Daoy (cell line): Measurements from ENCODE around the gene MYO3B. TPM values are rescaled to one million over a fixed set of nuclear protein-coding genes. Genes with fewer than 3 reads are reported as not detected.

Experiments used
- DNase-seq: peaks from one replicate; pipeline ENCODE4 v3.0.0-alpha.2; 2015; ENCODE audit warnings: low read depth
- total RNA-seq: library from RNA; depleted of rRNA; stranded (reverse); fragments of >200 nt; shearing (Covaris generic); gene quantifications from 2 replicates; pipeline ENCODE4 v1.2.3, GENCODE V29; 2014; rRNA removed

The MYO3B gene
- total RNA-seq = not detected in 2 replicates

DNA sequence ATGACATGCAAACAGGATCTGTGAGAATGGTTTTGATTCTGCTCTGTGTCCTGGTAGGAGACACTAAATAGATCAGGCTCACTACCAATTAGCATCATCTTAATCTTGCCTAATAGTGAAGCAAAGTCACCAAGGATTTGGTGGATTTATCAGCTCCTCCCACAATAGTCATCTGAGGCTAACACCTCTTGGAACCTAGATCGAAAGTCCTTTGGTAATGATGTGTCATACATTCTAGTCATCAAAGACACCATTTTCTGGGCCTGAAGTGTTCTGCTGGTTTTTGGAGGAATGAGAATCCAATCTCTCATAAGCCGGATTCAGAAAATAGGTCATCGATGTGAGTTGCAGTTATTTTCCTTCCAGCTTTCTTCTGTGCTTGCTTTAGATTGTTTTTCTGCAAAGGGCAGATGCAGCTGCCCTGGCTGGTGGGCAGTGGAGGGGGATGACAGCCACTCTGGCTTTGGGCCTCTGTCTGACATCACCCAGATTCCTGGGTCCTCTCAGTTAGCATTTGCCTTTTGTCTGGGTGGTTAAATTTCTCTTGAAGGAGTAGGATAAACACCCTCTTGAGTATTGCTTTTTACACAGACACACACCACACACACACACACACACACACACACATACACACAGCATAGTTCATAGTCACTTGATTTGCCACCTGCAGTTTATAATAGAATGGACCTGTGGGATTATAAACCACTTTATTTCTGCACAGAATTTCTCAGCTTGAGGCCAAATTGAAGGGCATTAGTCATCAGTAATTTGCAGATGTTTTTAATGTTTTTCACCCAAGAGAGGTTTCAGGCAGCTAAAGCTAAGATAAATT is at the start of gene MYO3B:
Gene MYO3B (plus strand): TSS at position 198 of the 832 bp plus-strand sequence. CDS start 141 bp downstream, at position 339.
- no peak for DNase-seq

DNA sequence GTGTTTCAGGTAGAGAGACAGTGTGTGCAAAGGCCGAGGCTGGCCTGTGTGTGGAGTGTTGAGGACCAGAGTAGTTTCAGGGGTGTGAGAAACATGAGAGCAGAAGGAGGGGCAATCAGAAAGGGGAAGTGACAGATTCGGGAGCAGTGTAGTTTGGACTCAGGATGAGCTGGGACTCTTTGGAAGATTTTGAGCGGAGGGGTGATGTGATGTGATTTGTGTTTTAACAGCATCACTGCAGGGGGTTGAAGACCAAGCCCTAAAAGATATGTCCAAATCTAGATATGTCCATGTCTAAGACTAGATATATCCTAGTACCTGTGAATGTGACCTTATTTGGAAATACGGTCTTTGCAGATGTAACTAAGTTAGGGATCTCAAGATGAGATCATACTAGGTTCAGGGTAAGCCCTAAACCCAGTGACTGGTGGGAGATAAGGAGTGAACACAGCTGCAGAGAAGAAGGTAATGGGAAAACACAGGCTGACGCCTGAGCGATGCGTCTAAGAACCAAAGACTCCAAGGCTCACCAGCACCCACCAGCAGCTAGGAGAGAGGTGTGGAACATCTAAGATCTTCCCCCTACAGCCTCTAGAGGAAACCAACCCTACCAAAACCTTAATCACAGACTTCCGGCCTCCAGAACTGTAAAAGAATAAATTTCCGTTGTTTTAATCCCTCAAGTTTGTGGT is 38.5 kb upstream of the MYO3B start:
- no peak for DNase-seq

GRCh38 chr2:170140561-170140960 is 37.4 kb upstream of the MYO3B start:
- DNase-seq = no peak

DNA sequence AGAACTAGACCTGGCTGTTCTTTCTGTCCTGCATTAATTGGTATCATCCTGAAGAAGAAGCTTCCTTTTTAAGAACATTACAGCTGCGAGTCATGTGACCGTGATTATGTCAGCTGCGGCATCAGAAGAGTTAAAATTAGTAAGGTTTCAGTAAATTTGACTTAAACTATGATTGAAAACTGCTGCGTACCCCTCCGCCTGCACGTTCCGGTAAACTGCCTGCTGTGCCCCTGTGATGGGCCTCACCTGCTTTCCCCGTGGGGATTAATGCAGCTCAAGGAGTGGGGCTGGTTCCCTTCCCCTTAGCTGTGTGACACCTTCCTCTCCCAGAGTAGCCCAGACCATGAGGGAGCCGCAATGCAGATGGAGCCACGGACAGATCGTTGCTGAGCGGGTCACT is 36.1 kb upstream of the MYO3B start:
- DNase-seq = no peak

DNA sequence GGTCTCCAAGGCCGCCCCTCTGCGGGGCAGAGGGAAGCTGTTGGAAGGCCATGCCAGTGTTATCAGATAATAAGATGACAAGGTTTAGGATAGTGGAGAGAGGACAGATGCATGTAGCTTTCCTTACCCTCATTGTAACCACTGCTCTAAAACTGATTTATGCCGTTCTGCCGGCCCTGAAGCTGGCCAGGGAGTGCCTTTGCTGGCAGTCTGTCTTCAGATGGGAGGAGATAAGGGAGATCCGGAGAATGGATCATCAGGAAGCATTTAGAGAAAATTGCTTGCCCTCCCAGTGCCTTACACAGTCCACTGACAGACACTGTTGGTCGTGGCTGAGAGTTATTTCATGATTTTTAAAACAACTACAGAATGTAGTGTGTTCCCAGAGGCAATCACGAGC is 35.4 kb upstream of the MYO3B start:
- DNase-seq = no peak

DNA sequence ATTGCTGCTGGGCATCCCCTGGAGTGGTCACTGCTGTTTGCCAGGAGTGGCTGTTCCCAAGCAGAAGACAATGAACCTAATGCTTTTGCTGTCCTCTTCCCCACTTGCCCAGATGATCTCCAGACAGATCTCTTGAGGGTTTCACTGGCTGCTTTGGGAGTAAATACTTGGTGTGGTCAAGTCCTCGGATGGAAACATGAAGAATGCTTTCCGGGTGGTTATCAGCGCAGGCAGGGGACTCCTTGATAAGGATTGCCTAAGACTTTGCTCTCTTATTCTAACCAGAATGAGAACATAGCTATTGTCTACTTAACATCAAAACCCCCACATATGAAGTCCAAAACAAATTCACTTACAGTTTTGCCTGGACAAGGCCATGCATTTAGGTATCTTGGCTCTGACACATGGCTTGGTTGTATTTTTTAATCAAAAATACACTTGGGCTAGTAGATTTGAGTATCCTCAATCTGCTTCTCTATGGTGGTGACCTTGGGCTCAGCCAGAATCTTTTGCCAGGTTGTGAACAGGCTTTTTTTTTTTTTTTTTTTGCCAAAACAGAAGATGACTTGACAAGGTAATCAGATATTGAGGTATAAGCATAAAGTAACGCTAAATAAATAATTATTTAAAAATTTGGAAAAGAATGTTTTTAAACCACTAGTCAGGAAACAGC is 34.8 kb upstream of the MYO3B start:
- DNase-seq = no peak

DNA sequence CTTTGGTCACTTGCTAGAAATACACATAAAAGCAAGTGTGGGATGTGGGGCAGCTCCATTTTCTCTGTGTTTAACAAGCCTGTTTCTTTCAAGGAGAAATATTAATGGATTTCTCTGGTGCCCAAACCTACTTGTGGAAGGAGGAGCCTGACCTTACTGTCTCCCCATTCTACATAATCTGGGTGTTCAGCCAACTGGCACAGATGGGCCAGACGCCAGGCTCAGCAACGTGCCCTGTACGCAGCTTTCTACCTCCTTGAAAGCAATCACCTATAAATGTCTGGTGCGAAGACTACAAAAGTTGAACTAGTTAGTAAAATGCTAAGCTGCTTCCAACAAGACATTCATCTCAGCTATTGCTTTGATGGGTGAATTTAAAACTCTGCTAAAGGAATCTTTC is 33.2 kb upstream of the MYO3B start:
- no peak for DNase-seq

GRCh38 chr2:170145191-170145590 is 32.8 kb upstream of the MYO3B start:
- DNase-seq = no peak

DNA sequence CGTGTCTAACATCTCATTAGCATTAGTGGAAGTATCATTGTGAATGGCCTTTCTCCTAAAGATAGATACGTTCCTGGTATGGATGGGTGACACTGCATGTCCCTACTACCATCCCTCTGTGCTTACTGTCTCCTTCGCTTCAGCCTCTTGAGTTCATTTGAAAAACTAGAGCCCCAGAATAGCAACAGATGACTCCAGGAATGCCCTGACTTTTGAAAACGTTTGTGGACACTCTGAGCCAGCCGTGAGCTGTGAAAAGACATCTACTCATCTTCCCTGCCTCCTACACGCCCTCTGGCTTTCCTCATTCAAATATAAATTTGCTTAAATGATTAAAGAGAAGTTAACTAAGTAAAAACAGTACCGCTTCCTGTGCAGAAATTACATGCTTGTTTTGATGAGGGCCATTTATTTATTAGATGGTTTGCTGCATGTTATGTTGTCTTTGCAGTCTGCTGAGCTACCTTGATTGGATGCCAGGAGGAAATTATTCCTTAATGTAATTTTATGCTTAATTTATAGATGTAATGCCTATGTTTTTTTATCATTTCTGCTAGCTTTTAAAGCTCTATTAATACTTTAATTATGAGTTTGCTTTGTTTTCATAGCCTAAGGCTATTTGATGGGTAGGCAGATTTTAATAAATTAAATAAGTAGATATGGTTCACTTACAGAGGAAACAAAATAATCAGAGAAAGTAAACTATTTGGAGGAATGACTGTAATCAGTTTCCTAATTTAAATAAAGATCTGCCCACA is 32.1 kb upstream of the MYO3B start:
- no peak for DNase-seq

DNA sequence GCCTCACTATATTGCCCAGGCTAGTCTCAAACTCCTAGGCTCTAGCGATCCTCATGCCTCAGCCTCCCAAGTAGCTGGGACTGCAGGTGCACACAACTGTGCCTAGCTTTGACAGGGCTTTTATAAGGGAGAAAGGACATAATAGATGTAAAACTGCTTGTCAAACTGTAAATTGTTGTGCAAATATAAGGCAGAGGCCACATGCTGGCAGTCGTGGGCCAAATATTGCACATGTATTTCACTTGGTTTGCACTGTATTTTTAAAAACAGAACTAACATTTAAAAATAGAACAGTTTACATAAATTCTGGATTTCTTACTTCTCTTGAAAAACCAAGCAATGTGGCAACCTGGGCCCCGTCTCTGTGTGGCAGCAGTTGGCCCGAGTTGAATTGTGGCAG is 31.2 kb upstream of the MYO3B start:
- no peak for DNase-seq

DNA sequence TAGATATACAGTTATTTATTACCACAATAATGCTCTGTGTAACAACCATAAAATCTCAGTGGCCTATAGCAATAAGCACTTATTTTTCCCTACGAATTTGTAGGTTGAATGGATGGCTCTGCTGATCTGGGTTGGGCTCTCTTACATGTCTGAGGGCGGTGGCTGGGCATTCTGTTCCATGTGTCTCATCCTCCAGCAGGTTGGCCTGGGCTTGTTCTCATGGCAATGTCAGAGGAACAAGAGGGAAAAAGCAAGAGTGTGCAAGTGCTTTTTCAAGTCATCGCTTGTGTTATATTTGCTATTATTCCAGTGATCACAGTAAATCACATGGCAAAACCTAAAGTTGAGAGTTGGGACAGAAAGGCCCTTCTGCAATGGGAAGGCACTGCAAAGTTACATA is 30.4 kb upstream of the MYO3B start:
- DNase-seq = no peak

GRCh38 chr2:170148161-170148560 is 29.8 kb upstream of the MYO3B start:
- no peak for DNase-seq

GRCh38 chr2:170152421-170152820 is 25.5 kb upstream of the MYO3B start:
- no peak for DNase-seq

DNA sequence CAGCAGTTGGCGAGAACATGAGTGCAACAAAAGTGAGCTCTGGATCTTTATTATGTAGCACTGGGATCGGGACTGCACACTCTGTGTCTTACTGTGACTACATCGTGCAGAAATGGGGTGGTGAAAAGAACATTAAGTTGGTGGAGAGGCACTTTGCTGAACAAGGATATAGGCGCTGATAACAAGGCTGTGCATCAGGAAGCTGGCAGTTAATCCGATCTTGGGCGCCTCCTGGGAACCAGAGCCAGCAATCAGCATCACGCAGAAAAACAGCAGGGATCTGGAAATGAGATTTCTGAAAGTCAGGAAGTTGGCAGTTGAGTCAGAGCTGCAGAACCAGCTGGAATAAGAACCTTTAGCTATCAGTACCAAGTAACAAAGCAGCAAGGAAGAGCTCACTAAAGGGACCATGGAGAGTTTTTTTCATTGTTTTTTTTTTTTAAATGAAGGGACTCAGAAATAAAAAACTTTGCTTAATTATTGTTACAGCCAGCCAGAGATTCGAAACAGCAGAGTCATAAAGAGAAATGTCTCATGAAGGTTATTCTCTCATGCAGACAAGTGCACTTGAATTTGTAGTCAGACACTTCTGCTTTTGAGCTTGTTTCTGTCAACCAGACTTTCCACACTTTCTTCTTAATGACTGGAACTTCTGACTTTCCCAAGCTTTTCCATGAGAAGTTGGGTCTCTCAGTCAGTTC is 22.8 kb upstream of the MYO3B start:
- peak; percentile 67 for DNase-seq

DNA sequence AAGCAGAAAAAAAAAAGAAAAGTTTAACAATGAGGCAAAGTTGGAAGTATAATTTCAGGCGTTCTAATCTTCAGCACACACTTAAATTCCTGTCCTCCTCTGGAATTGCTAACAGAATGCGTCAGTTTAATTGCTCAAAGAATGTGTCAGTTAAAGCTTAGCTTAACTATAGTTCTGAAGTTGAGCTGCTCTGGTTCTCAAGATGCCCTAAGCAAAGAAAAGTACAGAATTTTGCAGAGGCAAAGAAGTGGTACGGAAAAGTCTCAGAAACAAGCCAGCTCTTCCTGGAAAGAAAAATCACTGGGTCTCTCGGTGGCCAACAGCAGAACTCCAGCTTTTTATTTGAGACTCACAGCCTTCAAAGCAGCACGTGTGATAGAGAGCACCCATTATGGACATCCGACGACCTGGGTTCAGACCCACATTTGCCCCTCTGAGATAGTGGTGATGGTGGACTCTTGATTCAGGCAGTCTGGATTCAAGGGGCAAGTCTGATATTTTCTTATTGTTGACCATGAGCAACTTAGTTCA is 22.2 kb upstream of the MYO3B start:
- no peak for DNase-seq

- no peak for DNase-seq
These were observed 21.4 kb upstream of the MYO3B start for GRCh38 chr2:170156592-170156991.

DNA sequence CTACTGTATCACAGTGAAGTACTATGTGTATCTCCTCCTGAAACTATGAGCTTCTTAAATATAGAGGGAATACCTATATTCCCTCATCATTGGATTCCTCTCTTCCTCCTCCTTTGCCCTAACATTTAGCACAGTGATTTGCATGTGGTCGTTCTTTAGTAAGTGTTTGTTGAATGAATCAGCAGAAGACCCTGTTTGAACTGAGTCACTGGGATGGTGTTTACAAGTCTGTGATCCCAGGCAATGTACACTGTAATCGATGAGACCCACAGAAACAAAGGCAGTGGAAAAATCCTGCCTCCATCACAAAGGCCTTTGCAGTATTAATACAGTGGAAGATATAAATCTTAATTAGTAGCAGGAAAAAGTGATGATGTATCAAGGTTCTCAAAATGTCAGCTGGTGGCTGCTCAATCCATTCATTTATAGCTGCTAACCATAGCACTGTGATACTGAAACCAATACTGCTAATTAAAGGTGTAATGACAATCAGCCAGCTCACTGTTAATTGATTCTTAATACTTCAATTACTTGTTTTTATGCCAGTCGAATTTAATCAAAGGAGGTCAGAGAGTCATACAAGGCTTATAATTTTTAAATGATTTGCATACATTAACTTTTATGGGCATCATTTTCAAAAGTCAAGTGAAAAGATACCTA is 20.8 kb upstream of the MYO3B start:
- DNase-seq = peak; percentile 43

DNA sequence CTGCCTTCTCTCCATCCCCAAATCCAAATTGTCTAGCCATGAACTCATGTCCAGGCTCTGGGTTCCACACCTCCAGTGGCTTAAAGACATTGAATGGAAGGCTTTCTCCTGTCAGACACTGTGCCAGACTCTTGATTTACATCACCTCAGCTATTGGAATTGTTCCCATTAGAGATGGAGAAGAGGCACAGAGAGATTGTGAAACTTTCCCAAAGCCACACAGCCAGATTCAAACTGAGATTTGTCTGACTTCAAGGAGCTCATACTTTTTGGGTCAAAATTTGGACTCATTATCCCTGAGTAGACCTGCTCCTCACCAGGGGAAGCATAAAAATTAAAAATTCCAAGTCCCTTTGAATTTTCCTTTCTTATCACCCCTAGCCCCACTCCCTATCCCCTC is 18.9 kb upstream of the MYO3B start:
- no peak for DNase-seq

- DNase-seq = peak; percentile 23
These were observed 16.3 kb upstream of the MYO3B start for GRCh38 chr2:170161516-170162270.

DNA sequence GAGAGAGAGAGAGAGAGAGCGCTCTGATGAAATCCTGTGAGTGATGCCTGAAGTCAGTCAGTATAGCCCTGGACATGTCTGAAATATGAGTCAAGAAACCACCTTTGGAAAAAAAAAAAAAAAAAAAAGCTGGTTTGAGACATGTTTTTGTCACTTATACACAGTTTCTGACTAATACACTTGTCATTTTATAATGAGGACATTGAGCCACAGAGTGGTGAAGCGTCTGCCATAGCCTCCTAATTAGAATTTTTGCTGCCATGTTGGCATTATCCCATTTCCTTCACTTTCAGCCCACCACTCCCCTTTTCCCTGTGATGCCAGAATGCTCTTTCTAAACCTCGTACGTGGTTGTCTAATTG is 15.7 kb upstream of the MYO3B start:
- DNase-seq = peak; percentile 49
